Activated T-cell treated with anti-CD3 and anti-CD28 coated beads for 4 hours (primary cell): ENCODE data around the gene UBXN6.

Experiments
- DNase-seq: peaks from one replicate; pipeline ENCODE4 v3.0.0-alpha.2; 2020

Gene UBXN6

DNA sequence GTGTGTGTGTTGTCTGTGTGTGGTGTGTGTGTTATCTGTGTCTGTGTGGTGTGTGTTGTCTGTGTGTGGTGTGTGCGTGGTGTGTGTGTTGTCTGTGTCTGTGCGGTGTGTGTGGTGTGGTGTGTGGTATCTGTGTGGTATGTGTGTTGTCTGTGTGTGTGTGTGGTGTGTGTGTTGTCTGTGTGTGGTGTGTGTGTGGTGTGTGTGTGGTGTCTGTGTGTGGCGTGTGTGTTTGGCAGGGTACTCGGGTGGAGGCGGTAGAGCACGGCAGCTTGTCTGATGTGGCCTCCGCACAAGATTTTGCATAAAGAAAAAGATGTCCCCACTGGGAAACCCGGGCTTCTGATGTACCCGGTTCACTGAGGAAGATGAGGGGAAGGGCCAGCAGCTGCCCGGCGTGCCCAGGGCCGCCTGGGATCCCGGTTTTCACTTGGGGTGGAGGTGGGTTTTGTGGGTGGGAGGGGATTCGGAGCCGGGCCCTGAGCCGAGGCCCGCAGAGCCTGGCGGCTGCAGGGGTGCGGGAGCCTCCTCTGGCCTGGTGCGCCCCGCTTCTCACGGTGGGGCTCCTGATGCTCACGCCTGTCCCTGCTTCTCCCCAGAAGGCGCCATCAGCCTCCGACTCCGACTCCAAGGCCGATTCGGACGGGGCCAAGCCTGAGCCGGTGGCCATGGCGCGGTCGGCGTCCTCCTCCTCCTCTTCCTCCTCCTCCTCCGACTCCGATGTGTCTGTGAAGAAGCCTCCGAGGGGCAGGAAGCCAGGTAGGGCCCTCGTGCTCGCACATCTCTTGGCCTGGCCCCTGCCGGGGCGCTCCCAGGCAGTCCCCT lies 35.7 kb upstream of the UBXN6 start:
- DNase-seq, result no peak

GRCh38 chr19:4492337-4493103 lies 34.9 kb upstream of the UBXN6 start:
- DNase-seq, result no peak

DNA sequence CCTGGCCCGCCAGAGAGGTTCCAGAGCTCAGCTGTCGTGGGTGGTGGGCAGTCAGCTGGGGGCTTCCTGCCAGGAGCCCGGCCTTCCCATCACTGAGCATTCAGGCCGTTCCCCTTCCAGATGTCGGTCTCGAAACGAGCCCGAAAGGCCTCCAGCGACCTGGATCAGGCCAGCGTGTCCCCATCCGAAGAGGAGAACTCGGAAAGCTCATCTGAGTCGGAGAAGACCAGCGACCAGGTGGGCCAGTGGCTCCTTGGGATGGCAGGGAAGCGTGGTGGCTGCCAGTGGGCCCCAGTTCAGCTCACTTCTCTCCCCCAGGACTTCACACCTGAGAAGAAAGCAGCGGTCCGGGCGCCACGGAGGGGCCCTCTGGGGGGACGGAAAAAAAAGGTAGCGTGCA lies 33.9 kb upstream of the UBXN6 start:
- no peak for DNase-seq

DNA sequence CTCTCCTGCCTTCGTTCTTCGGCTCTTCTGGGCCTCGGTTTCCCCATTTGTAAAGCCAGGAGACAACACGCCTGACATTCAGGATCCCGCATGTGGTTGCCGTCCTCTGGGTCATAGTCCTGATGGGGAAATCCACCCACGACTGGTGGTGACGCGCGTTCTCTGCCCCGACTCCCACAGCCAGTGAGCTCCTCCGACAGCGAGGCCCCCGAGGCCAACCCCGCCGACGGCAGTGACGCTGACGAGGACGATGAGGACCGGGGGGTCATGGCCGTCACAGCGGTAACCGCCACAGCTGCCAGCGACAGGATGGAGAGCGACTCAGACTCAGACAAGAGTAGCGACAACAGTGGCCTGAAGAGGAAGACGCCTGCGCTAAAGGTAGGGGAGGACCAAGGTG lies 30.9 kb upstream of the UBXN6 start:
- no peak for DNase-seq

GRCh38 chr19:4487572-4487971 lies 30.0 kb upstream of the UBXN6 start:
- DNase-seq, result no peak

DNA sequence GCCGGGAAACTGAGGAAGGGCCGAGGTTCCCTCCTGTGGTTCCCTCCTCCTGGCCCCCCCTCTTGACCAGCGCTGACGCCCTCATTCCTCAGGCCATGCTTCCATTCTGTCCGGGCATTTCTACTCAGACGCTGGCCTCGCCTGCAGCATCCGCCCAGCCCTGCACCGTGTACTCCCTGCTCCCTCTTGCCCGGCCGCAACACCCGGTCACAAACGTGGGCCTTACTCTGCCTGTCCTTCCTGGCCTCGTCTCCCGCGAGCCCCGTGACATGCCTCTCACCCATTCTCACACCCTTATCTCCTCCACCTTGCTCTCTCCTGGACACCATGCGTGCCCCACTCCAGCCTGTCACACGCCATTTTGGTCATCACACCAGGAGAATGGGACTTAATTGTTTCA lies 25.8 kb upstream of the UBXN6 start:
- no peak for DNase-seq

GRCh38 chr19:4482721-4483364 lies 25.2 kb upstream of the UBXN6 start:
- DNase-seq, result no peak

GRCh38 chr19:4477034-4477801 lies 19.6 kb upstream of the UBXN6 start:
- no peak for DNase-seq

DNA sequence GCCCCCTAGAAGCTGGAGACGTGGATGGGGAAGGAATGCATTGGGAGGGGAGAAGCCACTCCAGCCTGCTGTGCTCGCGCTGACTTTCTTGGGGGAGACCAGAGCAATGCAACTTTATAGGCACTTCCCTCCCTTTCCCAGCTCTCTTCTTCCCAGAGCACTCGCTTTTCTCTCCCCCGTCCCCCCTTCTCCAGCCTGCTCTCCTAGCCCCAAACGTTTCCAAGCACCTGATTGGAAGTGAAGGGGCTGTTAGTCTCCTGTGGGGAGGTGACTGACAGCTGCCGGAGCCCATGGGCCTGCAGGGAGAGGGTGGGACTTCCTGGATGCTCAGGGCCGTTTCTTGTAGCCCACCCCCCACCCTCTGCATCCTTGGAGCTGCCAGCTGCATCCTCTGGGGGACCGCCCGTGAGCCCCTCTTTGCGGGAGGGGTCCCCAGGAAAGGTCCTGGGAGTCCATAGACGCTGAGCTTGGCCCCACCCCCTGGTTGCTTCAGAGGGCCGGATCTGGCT lies 17.0 kb upstream of the UBXN6 start:
- DNase-seq, result no peak

DNA sequence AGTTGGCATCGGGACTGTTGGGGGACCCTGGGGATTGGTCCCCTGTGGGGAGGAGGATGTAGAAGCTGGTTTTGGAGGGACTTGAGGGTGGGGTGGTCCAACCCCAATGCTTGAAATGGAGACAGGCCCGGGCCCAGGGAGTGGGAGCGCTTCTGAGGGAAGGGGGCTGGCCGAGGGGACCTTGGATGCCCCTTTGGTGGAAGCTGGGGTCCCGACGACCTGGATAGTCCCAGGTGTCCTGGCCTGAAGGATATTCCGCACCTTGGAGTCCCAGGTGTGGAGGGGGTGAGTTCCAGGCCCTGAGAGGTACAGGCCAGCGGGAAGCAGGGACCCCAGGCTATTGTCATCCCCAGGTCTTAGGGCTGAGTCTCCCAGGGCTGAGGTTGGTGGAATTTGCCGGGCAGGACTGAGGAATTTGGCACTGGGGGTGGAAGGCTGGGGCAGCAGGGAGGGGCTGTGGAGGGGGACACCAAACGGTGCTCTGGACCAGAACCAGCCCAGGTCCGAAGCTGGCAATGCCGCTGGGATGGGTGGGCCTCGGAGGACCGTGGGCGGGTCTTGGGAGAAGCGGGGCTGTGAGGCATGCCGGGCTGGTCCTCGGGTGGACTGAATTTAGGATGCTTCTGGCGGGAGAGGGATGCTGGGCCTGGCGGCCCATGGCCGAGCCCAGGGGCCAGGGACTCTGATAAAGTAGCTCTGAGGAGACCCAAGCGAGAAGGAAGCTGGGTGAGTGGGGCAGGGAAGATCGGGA lies 16.3 kb upstream of the UBXN6 start:
- DNase-seq, result no peak

DNA sequence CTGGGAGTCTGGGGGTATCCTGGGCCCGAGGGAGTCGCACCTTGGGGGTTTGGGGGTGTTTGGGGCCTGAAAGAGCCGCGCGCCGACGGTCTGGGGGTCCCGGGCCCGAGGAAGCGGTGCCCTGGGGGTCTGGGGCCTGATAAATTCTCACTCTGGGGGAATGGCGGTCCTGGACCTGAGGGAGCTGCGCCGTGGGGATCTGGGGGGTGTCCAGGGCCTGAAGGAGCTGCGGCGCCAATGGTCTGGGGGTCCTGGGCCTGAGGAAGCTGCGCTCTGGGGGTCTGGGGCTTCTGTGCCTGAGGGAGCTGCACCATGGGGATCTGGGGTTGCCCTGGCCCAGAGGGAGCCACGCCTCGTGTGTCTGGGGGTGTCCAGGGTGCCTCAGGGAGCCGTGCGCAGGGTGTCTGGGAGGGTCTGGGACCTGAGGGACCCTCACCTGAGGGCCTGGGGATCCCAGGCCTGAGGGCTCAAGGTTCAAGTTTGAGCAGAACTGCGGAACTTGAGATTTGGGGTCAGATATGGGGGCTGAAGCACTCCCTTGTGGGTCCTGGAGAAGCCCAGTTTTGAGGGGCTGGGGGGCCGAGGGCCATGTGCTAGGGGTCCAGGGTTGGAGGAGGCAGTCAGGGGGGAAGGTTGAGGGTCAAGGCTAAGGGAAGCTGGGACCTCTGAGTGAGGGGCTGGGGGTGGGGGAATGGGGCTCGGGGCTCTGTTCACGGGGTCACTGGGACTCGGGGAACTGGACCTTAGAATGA lies 15.6 kb upstream of the UBXN6 start:
- DNase-seq, result no peak

DNA sequence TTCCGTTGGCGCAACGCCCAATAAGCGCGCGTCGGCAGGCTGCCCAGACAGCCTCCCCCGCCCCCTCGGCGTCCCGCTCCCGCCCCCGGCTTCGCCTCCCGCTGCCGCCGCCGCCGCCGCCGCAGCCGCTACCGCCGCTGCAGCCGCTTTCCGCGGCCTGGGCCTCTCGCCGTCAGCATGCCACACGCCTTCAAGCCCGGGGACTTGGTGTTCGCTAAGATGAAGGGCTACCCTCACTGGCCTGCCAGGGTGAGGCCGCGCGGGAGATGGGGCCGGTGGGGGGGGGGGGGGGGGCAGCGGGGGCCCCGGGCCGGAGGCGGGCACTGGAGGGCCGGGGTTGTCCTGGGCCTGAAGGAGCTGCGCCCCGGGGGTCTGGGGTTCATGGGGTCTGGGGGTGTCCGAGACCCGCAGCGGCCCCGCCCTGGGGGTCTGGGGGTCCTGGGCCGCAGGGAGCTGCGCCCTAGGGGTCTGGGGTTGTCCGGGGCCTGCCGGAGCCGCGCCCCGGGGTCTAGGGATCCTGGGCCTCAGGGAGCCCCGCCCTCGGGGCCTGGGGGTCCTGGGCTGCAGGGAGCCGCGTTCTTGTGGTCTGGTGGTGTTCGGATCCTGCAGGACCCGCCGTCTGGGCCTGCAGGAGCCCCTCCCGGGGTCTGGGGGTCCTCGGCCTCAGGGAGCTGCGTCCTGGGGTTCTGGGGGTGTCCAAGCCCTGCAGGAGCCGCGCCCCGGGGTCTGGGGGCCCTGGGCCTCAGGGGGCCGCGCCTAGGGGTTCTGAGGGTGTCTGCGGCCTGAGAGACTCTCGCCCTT lies 14.8 kb upstream of the UBXN6 start, which contains the start of gene HDGFL2:
Gene HDGFL2 (plus strand): TSS at position 124 of the 801 bp plus-strand sequence. CDS start 54 bp downstream, at position 178.
- DNase-seq, result no peak

- DNase-seq, result peak; percentile 92
Measured at GRCh38 chr19:4471403-4472173, 14.0 kb upstream of the UBXN6 start.

DNA sequence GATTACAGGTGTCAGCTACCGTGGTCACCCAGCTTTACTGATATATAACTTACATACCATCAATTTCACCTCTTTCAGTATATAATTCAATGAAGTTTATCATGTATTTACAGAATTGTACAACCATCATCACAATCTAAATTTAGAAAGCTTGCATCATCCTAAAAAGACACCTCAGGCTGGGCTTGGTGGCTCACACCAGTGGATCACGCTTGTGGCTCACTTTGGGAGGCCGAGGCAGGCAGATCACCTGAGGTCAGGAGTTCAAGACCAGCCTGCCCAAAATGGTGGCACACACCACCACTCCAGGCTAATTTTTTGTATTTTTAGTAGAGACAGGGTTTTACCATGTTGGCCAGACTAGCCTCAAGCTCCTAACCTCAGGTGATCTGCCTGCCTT lies 10.2 kb upstream of the UBXN6 start:
- no peak for DNase-seq

DNA sequence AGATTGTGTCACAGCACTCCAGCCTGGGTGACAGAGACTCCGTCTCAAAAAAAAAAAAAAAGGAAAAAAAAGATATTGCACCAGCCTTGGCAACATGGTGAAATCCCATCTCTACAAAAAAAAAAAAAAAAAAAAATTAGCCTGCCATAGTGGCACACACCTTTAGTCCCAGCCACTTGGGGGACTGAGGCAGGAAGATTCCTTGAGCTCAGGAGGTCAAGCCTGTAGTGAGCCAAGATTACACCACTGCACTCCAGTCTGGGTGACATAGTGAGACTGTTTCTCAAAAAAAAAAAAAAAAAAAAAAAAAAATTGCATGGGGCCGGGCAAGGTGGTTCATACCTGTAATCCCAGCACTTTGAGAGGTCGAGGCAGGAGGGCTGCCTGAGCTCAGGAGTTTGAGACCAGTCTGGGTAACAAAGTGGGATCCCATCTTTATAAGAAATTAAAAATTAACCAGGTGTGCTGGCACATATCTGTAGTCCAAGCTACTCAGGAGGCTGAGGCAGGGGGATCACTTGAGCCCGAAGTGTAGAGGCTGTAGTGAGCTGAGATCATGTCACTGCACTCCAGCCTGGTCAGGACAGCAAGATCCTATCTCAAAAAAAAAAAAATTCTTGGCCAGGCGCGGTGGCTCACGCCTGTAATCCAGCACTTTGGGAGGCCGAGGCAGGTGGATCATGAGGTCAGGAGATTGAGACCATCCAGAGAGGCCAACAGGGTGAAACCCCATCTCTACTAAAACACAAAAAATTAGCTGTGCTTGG lies 7.4 kb upstream of the UBXN6 start:
- no peak for DNase-seq

- DNase-seq, result peak; percentile 36
Measured at GRCh38 chr19:4456843-4457653, 546 bp downstream of the UBXN6 start.

DNA sequence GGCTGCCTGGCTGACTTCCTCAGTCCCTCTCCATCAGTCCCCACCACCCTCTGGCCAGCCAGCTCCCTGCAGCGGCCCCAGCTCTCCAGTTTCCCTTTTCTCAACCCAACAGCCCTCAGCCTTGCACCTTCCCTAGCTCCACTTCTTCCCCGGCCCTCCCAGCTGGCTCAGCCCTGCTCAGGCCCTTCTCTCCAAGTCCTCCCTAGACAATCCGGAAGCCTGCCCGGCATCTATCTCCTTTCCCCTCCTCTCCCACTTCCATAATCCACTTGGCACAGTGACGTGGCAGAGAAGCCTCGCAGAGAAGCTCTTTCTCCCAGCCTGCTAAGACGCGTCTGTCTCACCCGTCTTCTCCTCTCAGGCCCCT lies 1.1 kb downstream of the UBXN6 start:
- no peak for DNase-seq
